ENCODE results near the gene PKD2. TPM values are rescaled to one million over a fixed set of nuclear protein-coding genes. Genes with fewer than 3 reads are reported as not detected.

The PKD2 gene
- total and polyA plus RNA-seq, 12 donors: 6.5 to 21.5 (median 14.4) TPM

DNA sequence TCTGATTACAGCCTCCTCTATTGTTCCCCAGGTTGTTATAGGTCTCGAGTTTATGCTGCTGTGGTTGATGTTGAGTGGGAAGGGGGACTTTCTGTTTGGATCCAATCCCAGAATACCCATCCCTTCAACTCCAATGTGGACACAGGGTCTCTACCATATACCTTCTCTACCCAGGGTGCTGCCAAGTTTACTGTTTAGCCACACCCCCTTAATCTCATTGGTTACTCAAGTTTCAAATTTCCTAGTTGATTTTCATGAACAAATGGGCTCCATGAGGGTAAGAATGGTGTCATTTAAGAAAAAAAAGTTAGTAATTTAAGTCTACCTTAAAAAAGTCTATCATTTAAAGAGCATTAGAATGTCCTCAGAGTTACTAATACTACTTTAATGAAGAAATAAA lies 35.6 kb upstream of the PKD2 start:
- no peaks in the 10 kb centered on the region for H3K9me3 ChIP-seq
- WGBS, 2 donors: 43 to 46% methylated on average over 1 of the region's 1 CpG
- no peaks in the 10 kb centered on the region for H3K36me3 ChIP-seq
- no peak overlapping the region for H3K27ac ChIP-seq
- peaks cover 0 to 18% (median 0%) of the 10 kb centered on the region in 9 donors for H3K4me1 ChIP-seq
- no peak for ATAC-seq
- H3K27me3 ChIP-seq: peaks cover 0 to 33% (median 4%) of the 10 kb centered on the region in 7 donors
- intact Hi-C loops (cut with DNase I): loop anchor here in 5 of 10 donors (2.0 to 10.0 kb wide), 3 partner anchors 119 to 297 kb away; no protein-coding TSS in a partner anchor
- no peak overlapping the region for H3K4me3 ChIP-seq
- no peak for DNase-seq
- TF ChIP-seq, protein P1, sequence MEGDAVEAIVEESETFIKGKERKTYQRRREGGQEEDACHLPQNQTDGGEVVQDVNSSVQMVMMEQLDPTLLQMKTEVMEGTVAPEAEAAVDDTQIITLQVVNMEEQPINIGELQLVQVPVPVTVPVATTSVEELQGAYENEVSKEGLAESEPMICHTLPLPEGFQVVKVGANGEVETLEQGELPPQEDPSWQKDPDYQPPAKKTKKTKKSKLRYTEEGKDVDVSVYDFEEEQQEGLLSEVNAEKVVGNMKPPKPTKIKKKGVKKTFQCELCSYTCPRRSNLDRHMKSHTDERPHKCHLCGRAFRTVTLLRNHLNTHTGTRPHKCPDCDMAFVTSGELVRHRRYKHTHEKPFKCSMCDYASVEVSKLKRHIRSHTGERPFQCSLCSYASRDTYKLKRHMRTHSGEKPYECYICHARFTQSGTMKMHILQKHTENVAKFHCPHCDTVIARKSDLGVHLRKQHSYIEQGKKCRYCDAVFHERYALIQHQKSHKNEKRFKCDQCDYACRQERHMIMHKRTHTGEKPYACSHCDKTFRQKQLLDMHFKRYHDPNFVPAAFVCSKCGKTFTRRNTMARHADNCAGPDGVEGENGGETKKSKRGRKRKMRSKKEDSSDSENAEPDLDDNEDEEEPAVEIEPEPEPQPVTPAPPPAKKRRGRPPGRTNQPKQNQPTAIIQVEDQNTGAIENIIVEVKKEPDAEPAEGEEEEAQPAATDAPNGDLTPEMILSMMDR (IDR thresholded peaks at IDR 0.05): no peak

DNA sequence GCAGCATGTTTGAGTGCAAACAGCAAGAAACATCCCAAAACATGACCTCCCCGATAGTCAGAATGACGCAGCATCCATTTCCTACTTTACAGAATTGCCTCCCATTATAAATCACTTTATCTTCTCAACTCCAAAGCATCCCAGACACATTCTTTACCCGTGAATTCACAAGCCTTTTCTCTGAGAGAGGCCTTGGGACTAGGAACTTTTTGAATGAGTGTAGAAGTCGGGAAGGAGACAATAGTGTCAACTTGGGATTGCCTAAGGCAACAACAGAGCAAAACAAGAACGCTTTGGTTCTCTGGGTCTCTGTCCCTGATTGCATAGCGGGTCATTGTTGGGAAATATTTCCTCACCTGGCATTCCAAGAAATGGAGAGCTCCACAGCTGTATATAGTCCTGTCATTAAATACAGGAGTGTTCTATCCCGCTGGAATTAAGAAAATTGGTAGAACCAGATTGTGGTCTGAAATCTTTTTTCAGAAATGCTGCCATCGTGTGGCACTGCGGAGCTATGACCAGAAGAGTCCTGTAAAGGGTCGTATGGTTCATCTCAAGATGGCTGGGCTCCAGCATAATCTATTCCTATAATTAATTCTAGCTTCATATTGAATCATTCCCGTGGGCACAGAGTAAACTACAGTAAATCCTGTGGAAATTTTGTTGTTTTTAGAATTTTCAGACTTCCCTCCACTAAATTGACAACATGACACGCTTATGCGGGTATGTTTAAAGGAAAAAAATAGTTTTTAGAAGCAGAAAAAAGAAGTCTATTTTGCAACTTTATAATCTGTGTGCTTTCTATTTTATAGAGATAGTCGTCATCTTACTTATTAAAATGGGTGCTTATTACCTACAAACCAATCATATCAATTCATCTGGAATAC lies 33.9 kb upstream of the PKD2 start:
- H3K9me3 ChIP-seq: no peaks in the 10 kb centered on the region
- intact Hi-C loops (cut with DNase I): loop anchor here in 9 of 10 donors (1.0 to 10.0 kb wide), 5 partner anchors 120 to 299 kb away; no protein-coding TSS in a partner anchor
- no peaks in the 10 kb centered on the region for H3K36me3 ChIP-seq
- ATAC-seq: peak in 7 of 8 donors; percentile 38 to 79 (median 74)
- WGBS, 2 donors: 31 to 32% methylated on average over 14 of the region's 14 CpGs
- peak overlapping the region in 2 of 10 donors; percentile 8 to 12 for H3K4me3 ChIP-seq
- H3K4me1 ChIP-seq: peaks cover 0 to 18% (median 0%) of the 10 kb centered on the region in 9 donors
- peaks cover 0 to 37% (median 4%) of the 10 kb centered on the region in 7 donors for H3K27me3 ChIP-seq
- no peak overlapping the region for H3K27ac ChIP-seq
- TF ChIP-seq, protein P1 (IDR thresholded peaks at IDR 0.05): peak; percentile 58 to 89 (median 84)
- peak; percentile 43 to 63 for DNase-seq

DNA sequence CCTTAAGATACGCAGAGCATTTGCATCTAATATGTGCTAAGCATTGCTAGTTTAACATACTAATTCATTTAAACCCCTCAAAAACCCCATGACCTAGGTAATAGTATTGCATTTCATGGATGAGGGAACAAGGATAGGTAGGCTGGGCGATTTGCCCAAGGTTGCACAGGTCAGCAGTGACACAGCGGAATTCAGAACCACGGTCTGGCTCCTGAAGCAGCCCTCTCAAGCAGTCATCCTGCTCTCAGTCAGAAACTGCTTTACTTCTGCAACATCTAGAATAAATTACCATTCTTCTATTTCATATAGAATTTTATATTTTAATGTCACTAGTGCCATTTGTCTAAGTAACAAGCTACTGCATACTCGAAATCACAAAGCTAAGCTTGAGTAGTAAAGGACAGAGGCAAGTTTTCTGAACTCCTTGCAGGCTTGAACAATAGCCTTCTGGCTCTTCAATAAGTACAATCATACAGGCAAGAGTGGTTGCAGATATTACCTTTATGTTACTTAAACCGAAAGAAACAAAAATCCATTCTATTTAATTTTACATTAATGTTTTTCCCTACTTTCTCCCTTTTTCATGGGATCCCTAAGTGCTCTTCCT lies 32.5 kb upstream of the PKD2 start:
- H3K27ac ChIP-seq: no peak overlapping the region
- no peak for ATAC-seq
- peaks cover 0 to 18% (median 0%) of the 10 kb centered on the region in 9 donors for H3K4me1 ChIP-seq
- WGBS, 2 donors: 65 to 71% methylated on average over 6 of the region's 6 CpGs
- TF ChIP-seq, protein P1 (IDR thresholded peaks at IDR 0.05): no peak
- intact Hi-C loops (cut with DNase I): loop anchor here in 5 of 10 donors (2.0 to 10.0 kb wide), 3 partner anchors 122 to 300 kb away; no protein-coding TSS in a partner anchor
- DNase-seq: no peak
- no peaks in the 10 kb centered on the region for H3K36me3 ChIP-seq
- no peak overlapping the region for H3K4me3 ChIP-seq
- peaks cover 0 to 37% (median 4%) of the 10 kb centered on the region in 7 donors for H3K27me3 ChIP-seq
- no peaks in the 10 kb centered on the region for H3K9me3 ChIP-seq

DNA sequence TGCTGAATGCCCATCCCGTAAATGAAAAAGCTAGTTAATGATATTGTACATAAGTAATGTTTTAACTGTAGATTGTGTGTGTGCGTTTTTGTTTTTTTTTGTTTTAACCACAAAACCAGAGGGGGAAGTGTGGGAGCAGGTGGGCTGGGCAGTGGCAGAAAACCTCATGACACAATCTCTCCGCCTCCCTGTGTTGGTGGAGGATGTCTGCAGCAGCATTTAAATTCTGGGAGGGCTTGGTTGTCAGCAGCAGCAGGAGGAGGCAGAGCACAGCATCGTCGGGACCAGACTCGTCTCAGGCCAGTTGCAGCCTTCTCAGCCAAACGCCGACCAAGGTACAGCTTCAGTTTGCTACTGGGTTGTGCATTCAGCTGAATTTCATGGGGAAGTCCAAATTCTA lies 32.0 kb upstream of the PKD2 start, which contains the start of gene SPP1:
TSS of gene SPP1 (plus strand) at position 249 of the 400 bp plus-strand sequence. CDS start 1,182 bp downstream, outside the sequence.
- Histone ChIP-seq H3K36me3 (no peaks in the 10 kb centered on the region), H3K27me3 (peaks cover 0 to 37% (median 4%) of the 10 kb centered on the region in 7 donors), H3K9me3 (no peaks in the 10 kb centered on the region), H3K27ac (no peak within 1 kb of the TSS), H3K4me1 (peaks cover 0 to 18% (median 0%) of the 10 kb centered on the region in 9 donors), H3K4me3 (peak within 1 kb of the TSS in 1 of 10 donors; percentile 2)
- ATAC-seq (peak in 2 of 8 donors; percentile 30 to 31), DNase-seq (no peak)
- intact Hi-C loops (cut with DNase I): loop anchor here in 4 of 10 donors (2.0 to 10.0 kb wide), 2 partner anchors 123 to 301 kb away; no protein-coding TSS in a partner anchor
- 33 to 37% methylated on average over 8 of the region's 8 CpGs for WGBS, 2 donors
- TF ChIP-seq, protein P1 (IDR thresholded peaks at IDR 0.05): no peak
